Measurements from ENCODE around the gene WBP1L. TPM values are rescaled to one million over a fixed set of nuclear protein-coding genes. Genes with fewer than 3 reads are reported as not detected.

The WBP1L gene
- total RNA-seq, 1 experiment from 2014 or later = 23.8 TPM

- Histone ChIP-seq H3K4me2 (ENCODE audit: low read length) (no peak overlapping the region), H3K27ac (ENCODE audit: low read length) (no peak overlapping the region), H3K79me2 (ENCODE audit: low read length) (peaks cover 11% of the 10 kb centered on the region; the same call in 1 of the 2 replicates), H3K36me3 (ENCODE audit: low read depth, low read length) (no peaks in the 10 kb centered on the region), H3K27me3 (ENCODE audit: low read length) (no peaks in the 10 kb centered on the region), H3K4me3 (ENCODE audit: low read length) (no peak overlapping the region), H3K9me2 (replicated peaks; ENCODE audit: low read length) (no peaks in the 10 kb centered on the region), H3K4me1 (ENCODE audit: insufficient read depth, low read length) (peaks cover 18% of the 10 kb centered on the region), H3K9ac (ENCODE audit: low read length) (no peak overlapping the region), H4K20me1 (ENCODE audit: low read length) (no peaks in the 10 kb centered on the region), H3K9me3 (ENCODE audit: low read length) (no peaks in the 10 kb centered on the region), H3F3A (ENCODE audit: low read length, unreplicated experiment) (no peaks in the 10 kb centered on the region), H2AFZ (ENCODE audit: low read length) (no peak overlapping the region)
- intact Hi-C loops (cut with micrococcal nuclease) = loop anchor here (5.0 kb wide), 2 partner anchors 33 to 208 kb away; partner anchors contain the start of genes ACTR1A and SUFU
- ATAC-seq (no peak), DNase-seq (peak; percentile 48)
- BruUV-seq (replicated peaks) = no TSS peak
- ChIA-PET CTCF (no interaction called here), POLR2A (ENCODE audit: unreplicated experiment) (no interaction called here)
- TF ChIP-seq CTCF (conservative IDR thresholded peaks at IDR 0.05; ENCODE audit: low read depth, low read length) (no peak), EZH2phosphoT487 (IDR thresholded peaks at IDR 0.05; ENCODE audit: borderline replicate concordance, low read length) (no peak), EZH2 (IDR thresholded peaks at IDR 0.05; ENCODE audit: low read length, unreplicated experiment) (no peak)
Measured at GRCh38 chr10:102710609-102711008, 33.1 kb upstream of the WBP1L start.

- no peaks in the 10 kb centered on the region for H3K9me2 ChIP-seq (replicated peaks; ENCODE audit: low read length)
- DNase-seq = no peak
- BruUV-seq (replicated peaks) = no TSS peak
Measured at GRCh38 chr10:102712089-102712488, 31.7 kb upstream of the WBP1L start.

More at GRCh38 chr10:102712089-102712488, 31.7 kb upstream of the WBP1L start:
- H2AFZ ChIP-seq (ENCODE audit: low read length) = no peak overlapping the region
- no peaks in the 10 kb centered on the region for H3F3A ChIP-seq (ENCODE audit: low read length, unreplicated experiment)
- ChIA-PET CTCF (no interaction called here), POLR2A (ENCODE audit: unreplicated experiment) (interaction anchor here (0.6 kb wide), 1 partner anchor 36 kb away, joined by 3 read pairs; no protein-coding TSS in a partner anchor)
- no peak overlapping the region for H3K4me3 ChIP-seq (ENCODE audit: low read length)
- H3K9ac ChIP-seq (ENCODE audit: low read length) = no peak overlapping the region
- H3K27ac ChIP-seq (ENCODE audit: low read length) = no peak overlapping the region
- H4K20me1 ChIP-seq (ENCODE audit: low read length) = no peaks in the 10 kb centered on the region
- H3K27me3 ChIP-seq (ENCODE audit: low read length) = no peaks in the 10 kb centered on the region
- no peaks in the 10 kb centered on the region for H3K36me3 ChIP-seq (ENCODE audit: low read depth, low read length)
- peaks cover 19% of the 10 kb centered on the region; the same call in 1 of the 2 replicates for H3K79me2 ChIP-seq (ENCODE audit: low read length)
- H3K4me1 ChIP-seq (ENCODE audit: insufficient read depth, low read length) = peaks cover 18% of the 10 kb centered on the region
- H3K9me3 ChIP-seq (ENCODE audit: low read length) = no peaks in the 10 kb centered on the region
- no peak for ATAC-seq
- TF ChIP-seq CTCF (conservative IDR thresholded peaks at IDR 0.05; ENCODE audit: low read depth, low read length) = no peak
- no peak for TF ChIP-seq EZH2phosphoT487 (IDR thresholded peaks at IDR 0.05; ENCODE audit: borderline replicate concordance, low read length)
- TF ChIP-seq EZH2 (IDR thresholded peaks at IDR 0.05; ENCODE audit: low read length, unreplicated experiment) = no peak
- no peak overlapping the region for H3K4me2 ChIP-seq (ENCODE audit: low read length)
- intact Hi-C loops (cut with micrococcal nuclease) = loop anchor here (5.0 kb wide), 2 partner anchors 35 to 210 kb away; partner anchors contain the start of genes ACTR1A and SUFU

Data from PC-3 (cell line).